Right lobe of liver (tissue), 4 donors: ENCODE data around the gene TRAPPC12.

Source experiments
- CTCF ChIP-seq, 4 donors: fragments of 200-600 bp in 3 of 4; fragments of 450-650 bp in 1 of 4; IDR thresholded peaks; one replicate each; pipeline versions ENCODE4 v1.5.1 to v1.8.0; 2016 to 2022; ENCODE audit warnings: antibody characterized with exemption in 4 of 4, mild to moderate bottlenecking in 2 of 4
- POLR2A ChIP-seq: fragments of 450-650 bp; IDR thresholded peaks from one replicate; pipeline ENCODE4 v1.6.1; 2017; ENCODE audit warnings: antibody characterized with exemption, mild to moderate bottlenecking
- donor health status: DM: no; HTN: no; CAD: no.
- donor health status: DM: no; HTN: no; CAD: no.
- donor health status: DM: no; HTN: yes; CAD: no.

- no peak for TF ChIP-seq POLR2A
- TF ChIP-seq CTCF (IDR thresholded peaks at IDR 0.05), result no peak
These were observed 75.3 kb downstream of the TRAPPC12 start for GRCh38 chr2:3454802-3455201.
